GM19452 (cell line): ENCODE results near the gene DGKB.

Experiments
- ATAC-seq: cut with Tn5 transposase; IDR thresholded peaks from one replicate; pipeline ENCODE4 v1.9.1; 2021; ENCODE audit not compliant: unreplicated experiment

Gene DGKB

GRCh38 chr7:14861456-14861855, 41.1 kb downstream of the DGKB start:
- ATAC-seq, result no peak

GRCh38 chr7:14859267-14859666, 43.3 kb downstream of the DGKB start:
- ATAC-seq, result no peak

GRCh38 chr7:14858866-14859265, 43.7 kb downstream of the DGKB start:
- no peak for ATAC-seq

GRCh38 chr7:14858410-14858809, 44.1 kb downstream of the DGKB start:
- ATAC-seq, result no peak

GRCh38 chr7:14855033-14855794, 47.3 kb downstream of the DGKB start:
- no peak for ATAC-seq

- no peak for ATAC-seq
These were observed 48.1 kb downstream of the DGKB start for GRCh38 chr7:14854471-14854870.

- no peak for ATAC-seq
These were observed 50.9 kb downstream of the DGKB start for GRCh38 chr7:14851610-14852009.

GRCh38 chr7:14850039-14850438, 52.5 kb downstream of the DGKB start:
- ATAC-seq, result no peak

- no peak for ATAC-seq
These were observed 56.1 kb downstream of the DGKB start for GRCh38 chr7:14846405-14846804.

- no peak for ATAC-seq
These were observed 58.8 kb downstream of the DGKB start for GRCh38 chr7:14843755-14844154.

GRCh38 chr7:14842523-14842922, 60.0 kb downstream of the DGKB start:
- no peak for ATAC-seq

- no peak for ATAC-seq
These were observed 60.7 kb downstream of the DGKB start for GRCh38 chr7:14841869-14842268.

GRCh38 chr7:14841086-14841485, 61.5 kb downstream of the DGKB start:
- no peak for ATAC-seq

- ATAC-seq, result no peak
These were observed 63.2 kb downstream of the DGKB start for GRCh38 chr7:14839307-14839706.

- ATAC-seq, result no peak
These were observed 65.3 kb downstream of the DGKB start for GRCh38 chr7:14837216-14837615.

- no peak for ATAC-seq
These were observed 65.9 kb downstream of the DGKB start for GRCh38 chr7:14836571-14837189.

- ATAC-seq, result no peak
These were observed 66.5 kb downstream of the DGKB start for GRCh38 chr7:14836006-14836405.

- ATAC-seq, result no peak
These were observed 67.2 kb downstream of the DGKB start for GRCh38 chr7:14835384-14835783.

- no peak for ATAC-seq
These were observed 67.7 kb downstream of the DGKB start for GRCh38 chr7:14834883-14835282.

GRCh38 chr7:14834456-14834855, 68.1 kb downstream of the DGKB start:
- no peak for ATAC-seq

GRCh38 chr7:14833707-14834106, 68.8 kb downstream of the DGKB start:
- no peak for ATAC-seq

GRCh38 chr7:14828053-14828452, 74.5 kb downstream of the DGKB start:
- ATAC-seq, result no peak

GRCh38 chr7:14826426-14826825, 76.1 kb downstream of the DGKB start:
- no peak for ATAC-seq
